ENCODE results near the gene CALB2.

CALB2 gene

GRCh38 chr16:71428883-71429282, 70.4 kb downstream of the CALB2 start:
- DNase-seq = no peak

DNA sequence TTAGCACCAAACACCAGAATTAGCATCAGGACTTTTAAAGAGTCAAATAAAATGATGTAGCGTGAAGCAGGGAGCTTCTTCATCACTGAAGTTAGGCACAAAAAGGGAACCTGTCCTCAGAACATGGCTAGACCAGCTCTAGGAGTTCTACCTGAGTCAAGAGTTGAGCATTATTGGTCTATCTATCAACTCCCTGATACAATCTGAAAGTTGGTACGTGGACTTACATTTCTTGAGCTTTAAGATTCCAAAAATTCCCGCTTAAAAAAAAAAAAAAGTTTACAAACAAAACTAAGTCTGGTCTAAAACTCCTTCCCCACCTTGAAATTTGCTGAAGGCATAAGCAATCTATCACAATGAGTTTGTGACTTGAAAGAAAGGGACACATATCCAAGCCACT, 71.1 kb downstream of the CALB2 start:
- DNase-seq = no peak

DNA sequence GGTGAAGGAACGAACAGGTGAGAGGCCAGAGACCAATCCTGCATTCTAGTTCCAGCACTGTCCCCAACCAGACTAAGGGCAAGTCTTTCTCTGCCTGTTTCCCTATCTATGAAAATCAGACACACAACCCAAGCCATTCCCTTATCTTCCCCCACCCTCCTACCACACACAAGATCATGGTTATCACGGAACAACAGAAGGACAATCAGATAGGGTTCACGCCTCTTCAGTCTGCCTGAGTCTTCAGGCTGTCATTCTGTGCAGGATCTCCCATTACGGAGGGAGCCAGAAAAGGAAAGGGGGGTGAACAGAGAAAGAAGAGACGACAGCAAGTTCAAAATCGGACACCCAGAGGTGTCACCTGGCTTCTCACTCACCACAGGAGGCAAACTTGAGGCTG, 72.2 kb downstream of the CALB2 start:
- DNase-seq = no peak

GRCh38 chr16:71431176-71431575, 72.7 kb downstream of the CALB2 start:
- DNase-seq = no peak

DNA sequence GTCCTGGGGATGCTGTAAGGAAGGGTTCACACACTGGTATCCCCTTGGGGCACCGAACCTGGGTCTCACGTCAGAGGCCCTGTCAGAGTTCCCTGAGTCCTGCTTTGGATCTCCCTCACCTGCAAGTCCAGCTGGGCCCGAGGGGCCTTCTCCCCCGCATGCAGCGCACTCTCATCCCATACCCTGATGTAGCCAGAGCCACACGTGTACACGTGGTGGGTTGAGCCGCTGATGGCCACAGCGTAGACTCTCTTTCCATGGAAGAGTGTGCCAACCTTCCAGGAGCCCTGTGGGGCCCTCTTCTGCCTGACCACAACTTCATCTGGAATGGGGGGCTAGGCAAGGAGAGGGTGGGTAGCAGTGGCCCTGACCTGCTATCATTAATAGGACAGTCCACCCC, 73.5 kb downstream of the CALB2 start:
- DNase-seq = no peak

DNA sequence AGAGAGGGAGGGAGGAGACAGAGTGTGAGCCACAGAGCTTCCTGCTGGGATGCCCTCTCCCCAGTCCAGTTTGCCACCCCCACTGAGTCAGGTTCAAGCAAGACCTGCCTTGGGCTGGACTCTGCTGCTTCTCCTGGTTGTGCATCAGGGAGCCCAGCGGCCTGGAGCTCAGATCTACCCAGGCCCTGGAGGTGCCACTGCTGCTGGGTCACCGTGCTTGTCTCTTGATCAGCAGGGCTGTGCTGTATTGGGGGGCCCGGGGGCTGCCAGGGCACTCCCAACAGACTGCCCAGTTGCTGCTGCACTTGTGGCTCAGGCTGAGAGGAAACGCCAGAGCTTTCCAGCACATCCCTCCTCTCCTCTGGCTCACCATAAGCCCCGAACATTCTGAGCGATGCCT, 74.4 kb downstream of the CALB2 start:
- DNase-seq = no peak

- DNase-seq = no peak
Observed at GRCh38 chr16:71436473-71436872, 78.0 kb downstream of the CALB2 start.

- DNase-seq = no peak
Observed at GRCh38 chr16:71439523-71439922, 81.0 kb downstream of the CALB2 start.
